GM23338 (cell line): Measurements from ENCODE around the gene PACRGL. TPM values are rescaled to one million over a fixed set of nuclear protein-coding genes. Genes with fewer than 3 reads are reported as not detected.

Experiments
- ATAC-seq: fragments of 200-7000 bp; cut with Tn5 transposase; 3 replicates; pipeline ENCODE4 v1.9.1; 2020
- DNase-seq: peaks from one replicate; pipeline ENCODE4 v3.0.0-alpha.2; 2015; ENCODE audit warnings: low spot score
- H2AFZ ChIP-seq: fragments of 200-600 bp; sonication (generic); 2 replicates; pipeline ENCODE4 v1.8.0; 2016; ENCODE audit warnings: antibody characterized with exemption, mild to moderate bottlenecking, moderate library complexity
- H3F3A ChIP-seq: fragments of 200-600 bp; sonication (generic); replicated peaks from 2 replicates; pipeline ENCODE4 v1.8.0; 2017; ENCODE audit warnings: antibody characterized with exemption, mixed run types, low read depth
- H3K27ac ChIP-seq: fragments of 200-600 bp; sonication (generic); 2 replicates; pipeline ENCODE4 v1.6.1; 2016; ENCODE audit warnings: low read depth
- H3K27me3 ChIP-seq: fragments of 200-600 bp; sonication (generic); 2 replicates; pipeline ENCODE4 v1.8.0; 2016; ENCODE audit warnings: mild to moderate bottlenecking, mixed run types, moderate library complexity; ENCODE audit not compliant: insufficient read depth
- H3K36me3 ChIP-seq: fragments of 200-600 bp; sonication (generic); 2 replicates; pipeline ENCODE4 v1.8.0; 2016; ENCODE audit warnings: mild to moderate bottlenecking; ENCODE audit not compliant: insufficient read depth
- H3K4me1 ChIP-seq: fragments of 200-600 bp; sonication (generic); 2 replicates; pipeline ENCODE4 v1.8.0; 2016; ENCODE audit warnings: mild to moderate bottlenecking, moderate library complexity; ENCODE audit not compliant: insufficient read depth
- H3K4me2 ChIP-seq: fragments of 200-600 bp; sonication (generic); 2 replicates; pipeline ENCODE4 v1.7.1; 2017; ENCODE audit warnings: mixed run types
- H3K4me3 ChIP-seq: fragments of 200-600 bp; sonication (generic); 2 replicates; pipeline ENCODE4 v1.6.1; 2016; ENCODE audit warnings: mixed run types
- H3K79me2 ChIP-seq: fragments of 200-600 bp; sonication (generic); replicated peaks from 2 replicates; pipeline ENCODE4 v1.8.0; 2017; ENCODE audit warnings: mild to moderate bottlenecking; ENCODE audit not compliant: insufficient read depth
- H3K9me2 ChIP-seq: fragments of 200-600 bp; sonication (generic); 2 replicates; pipeline ENCODE4 v1.8.0; 2017; ENCODE audit not compliant: insufficient read depth
- H4K20me1 ChIP-seq: fragments of 200-600 bp; sonication (generic); replicated peaks from 2 replicates; pipeline ENCODE4 v1.8.0; 2017; ENCODE audit warnings: mild to moderate bottlenecking; ENCODE audit not compliant: insufficient read depth
- H3K27ac Mint-ChIP-seq: 2 replicates; pipeline ENCODE4 v1.8.0; 2020; ENCODE audit warnings: inconsistent platforms, mild to moderate bottlenecking, moderate library complexity, mixed read lengths
- H3K27me3 Mint-ChIP-seq: 3 replicates; pipeline ENCODE4 v1.8.0; 2022; ENCODE audit warnings: low read depth, mild to moderate bottlenecking, moderate library complexity, mixed read lengths, inconsistent platforms; ENCODE audit not compliant: insufficient read depth, poor library complexity
- H3K36me3 Mint-ChIP-seq: 3 replicates; pipeline ENCODE4 v1.8.0; 2021; ENCODE audit warnings: low read depth, mild to moderate bottlenecking, inconsistent platforms, moderate library complexity, mixed read lengths
- H3K4me1 Mint-ChIP-seq: 3 replicates; pipeline ENCODE4 v1.8.0; 2020; ENCODE audit warnings: mild to moderate bottlenecking, inconsistent platforms, mixed read lengths
- H3K4me3 Mint-ChIP-seq: 3 replicates; pipeline ENCODE4 v1.8.0; 2021; ENCODE audit warnings: moderate library complexity, mild to moderate bottlenecking, inconsistent platforms, mixed read lengths
- H3K9me3 Mint-ChIP-seq: 3 replicates; pipeline ENCODE4 v1.8.0; 2020; ENCODE audit warnings: moderate library complexity, mild to moderate bottlenecking, inconsistent platforms, mixed read lengths
- CREB1 ChIP-seq: fragments of 250-450 bp; sonication (Bioruptor Pico); IDR thresholded peaks from 2 replicates; pipeline ENCODE4 v1.5.0; 2020; ENCODE audit warnings: low read depth, mild to moderate bottlenecking, moderate library complexity
- CTCF ChIP-seq, 2 experiments: fragments of 200-600 bp in 1 of 2; sonication (generic) in 1 of 2; conservative IDR thresholded peaks; 2 replicates each; pipeline versions ENCODE4 v1.5.1 to v1.6.1; 2016 to 2017; ENCODE audit warnings: antibody characterized with exemption in 2 of 2, low read depth in 2 of 2, mild to moderate bottlenecking in 2 of 2, moderate library complexity in 1 of 2
- ETS1 ChIP-seq: IDR thresholded peaks from 2 replicates; pipeline ENCODE4 v1.6.1; 2016; ENCODE audit warnings: antibody characterized with exemption
- NANOG ChIP-seq: IDR thresholded peaks from 2 replicates; pipeline ENCODE4 v1.6.1; 2016; ENCODE audit warnings: antibody characterized with exemption, borderline replicate concordance
- POLR2AphosphoS5 ChIP-seq: IDR thresholded peaks from 2 replicates; pipeline ENCODE4 v1.6.1; 2016; ENCODE audit warnings: antibody characterized with exemption, low read depth
- REST ChIP-seq: IDR thresholded peaks from one replicate; pipeline ENCODE4 v1.6.1; 2018; ENCODE audit warnings: antibody characterized with exemption; ENCODE audit not compliant: unreplicated experiment
- STAT1 ChIP-seq: IDR thresholded peaks from one replicate; pipeline ENCODE4 v1.6.1; 2016; ENCODE audit warnings: antibody characterized with exemption; ENCODE audit not compliant: unreplicated experiment
- ZNF331 ChIP-seq: fragments of 250-450 bp; sonication (Bioruptor Pico); IDR thresholded peaks from 2 replicates; pipeline ENCODE4 v1.5.0; 2020; ENCODE audit warnings: low read depth, mild to moderate bottlenecking, moderate library complexity
- polyA plus RNA-seq: library from polyadenylated mRNA; unstranded; fragments of >200 nt; fragmentation: Nextera tagmentation; extraction: Ambion mirVana; gene quantifications from 2 replicates; pipeline ENCODE4 v1.2.1, GENCODE V29; 2016
- total RNA-seq: library from RNA; depleted of rRNA; stranded (reverse); fragments of >200 nt; shearing (Covaris generic); gene quantifications from 2 replicates; pipeline ENCODE4 v1.2.3, GENCODE V29; 2014
- TF ChIP-seq, protein P1 (sequence below): fragments of 250-450 bp; sonication (Bioruptor Pico); IDR thresholded peaks from 2 replicates; pipeline ENCODE4 v1.5.0; 2020; ENCODE audit warnings: mild to moderate bottlenecking, moderate library complexity

PACRGL gene
- total and polyA plus RNA-seq, 2 experiments from 2014 or later: 4.8 to 15.8 TPM

DNA sequence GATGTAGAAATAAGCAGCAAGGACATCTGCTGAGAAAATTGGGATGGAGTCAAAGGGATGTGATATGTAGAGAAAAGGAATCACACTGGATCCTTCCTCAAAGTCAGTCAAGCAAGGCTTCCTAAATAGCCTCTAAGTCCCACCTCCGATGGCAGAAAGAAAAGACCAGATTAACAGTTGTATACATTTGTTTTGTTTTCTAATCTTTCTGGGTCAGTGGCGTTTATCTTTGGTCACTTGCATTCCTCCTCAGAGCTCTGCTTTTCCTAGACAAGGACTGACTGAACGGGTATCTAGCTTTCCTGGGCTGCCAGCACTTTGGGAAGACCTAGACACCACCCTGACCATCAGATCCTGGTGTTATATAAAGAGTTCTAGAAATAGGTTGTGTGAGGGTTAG is 23.2 kb downstream of the PACRGL start:
- no peak for DNase-seq
- H3K27ac Mint-ChIP-seq: no peak overlapping the region
- H3K36me3 ChIP-seq: peaks cover 22% of the 10 kb centered on the region

More for the DNA sequence above, 23.2 kb downstream of the PACRGL start:
- ATAC-seq: no peak
- Mint-ChIP-seq H3K27me3 (no peaks in the 10 kb centered on the region), H3K36me3 (peaks cover 80% of the 10 kb centered on the region), H3K4me3 (no peak overlapping the region), H3K4me1 (peaks cover 4% of the 10 kb centered on the region), H3K9me3 (peaks cover 46% of the 10 kb centered on the region)
- Histone ChIP-seq H3K79me2 (peaks cover 3% of the 10 kb centered on the region; the same call in 1 of the 2 replicates), H3F3A (no peaks in the 10 kb centered on the region), H3K4me3 (no peak overlapping the region), H3K9me2 (0 out of 2 replicates have a peak, but pooled peaks cover 2% of the 10 kb centered on the region), H2AFZ (no peak overlapping the region), H3K4me1 (peaks cover 27% of the 10 kb centered on the region), H3K27me3 (no peaks in the 10 kb centered on the region), H4K20me1 (no peaks in the 10 kb centered on the region), H3K4me2 (0 out of 2 replicates have a peak overlapping the region, but pooled peaks have one; percentile 6), H3K27ac (no peak overlapping the region)
- TF ChIP-seq REST (no peak), ZNF331 (CRISPR knock-in tag) (no peak), NANOG (no peak), ETS1 (no peak), STAT1 (no peak), POLR2AphosphoS5 (no peak), CTCF (conservative IDR thresholded peaks at IDR 0.05; ENCODE audit: low read depth in 2 of 2) (no peak), CREB1 (no peak)
- TF ChIP-seq, protein P1, sequence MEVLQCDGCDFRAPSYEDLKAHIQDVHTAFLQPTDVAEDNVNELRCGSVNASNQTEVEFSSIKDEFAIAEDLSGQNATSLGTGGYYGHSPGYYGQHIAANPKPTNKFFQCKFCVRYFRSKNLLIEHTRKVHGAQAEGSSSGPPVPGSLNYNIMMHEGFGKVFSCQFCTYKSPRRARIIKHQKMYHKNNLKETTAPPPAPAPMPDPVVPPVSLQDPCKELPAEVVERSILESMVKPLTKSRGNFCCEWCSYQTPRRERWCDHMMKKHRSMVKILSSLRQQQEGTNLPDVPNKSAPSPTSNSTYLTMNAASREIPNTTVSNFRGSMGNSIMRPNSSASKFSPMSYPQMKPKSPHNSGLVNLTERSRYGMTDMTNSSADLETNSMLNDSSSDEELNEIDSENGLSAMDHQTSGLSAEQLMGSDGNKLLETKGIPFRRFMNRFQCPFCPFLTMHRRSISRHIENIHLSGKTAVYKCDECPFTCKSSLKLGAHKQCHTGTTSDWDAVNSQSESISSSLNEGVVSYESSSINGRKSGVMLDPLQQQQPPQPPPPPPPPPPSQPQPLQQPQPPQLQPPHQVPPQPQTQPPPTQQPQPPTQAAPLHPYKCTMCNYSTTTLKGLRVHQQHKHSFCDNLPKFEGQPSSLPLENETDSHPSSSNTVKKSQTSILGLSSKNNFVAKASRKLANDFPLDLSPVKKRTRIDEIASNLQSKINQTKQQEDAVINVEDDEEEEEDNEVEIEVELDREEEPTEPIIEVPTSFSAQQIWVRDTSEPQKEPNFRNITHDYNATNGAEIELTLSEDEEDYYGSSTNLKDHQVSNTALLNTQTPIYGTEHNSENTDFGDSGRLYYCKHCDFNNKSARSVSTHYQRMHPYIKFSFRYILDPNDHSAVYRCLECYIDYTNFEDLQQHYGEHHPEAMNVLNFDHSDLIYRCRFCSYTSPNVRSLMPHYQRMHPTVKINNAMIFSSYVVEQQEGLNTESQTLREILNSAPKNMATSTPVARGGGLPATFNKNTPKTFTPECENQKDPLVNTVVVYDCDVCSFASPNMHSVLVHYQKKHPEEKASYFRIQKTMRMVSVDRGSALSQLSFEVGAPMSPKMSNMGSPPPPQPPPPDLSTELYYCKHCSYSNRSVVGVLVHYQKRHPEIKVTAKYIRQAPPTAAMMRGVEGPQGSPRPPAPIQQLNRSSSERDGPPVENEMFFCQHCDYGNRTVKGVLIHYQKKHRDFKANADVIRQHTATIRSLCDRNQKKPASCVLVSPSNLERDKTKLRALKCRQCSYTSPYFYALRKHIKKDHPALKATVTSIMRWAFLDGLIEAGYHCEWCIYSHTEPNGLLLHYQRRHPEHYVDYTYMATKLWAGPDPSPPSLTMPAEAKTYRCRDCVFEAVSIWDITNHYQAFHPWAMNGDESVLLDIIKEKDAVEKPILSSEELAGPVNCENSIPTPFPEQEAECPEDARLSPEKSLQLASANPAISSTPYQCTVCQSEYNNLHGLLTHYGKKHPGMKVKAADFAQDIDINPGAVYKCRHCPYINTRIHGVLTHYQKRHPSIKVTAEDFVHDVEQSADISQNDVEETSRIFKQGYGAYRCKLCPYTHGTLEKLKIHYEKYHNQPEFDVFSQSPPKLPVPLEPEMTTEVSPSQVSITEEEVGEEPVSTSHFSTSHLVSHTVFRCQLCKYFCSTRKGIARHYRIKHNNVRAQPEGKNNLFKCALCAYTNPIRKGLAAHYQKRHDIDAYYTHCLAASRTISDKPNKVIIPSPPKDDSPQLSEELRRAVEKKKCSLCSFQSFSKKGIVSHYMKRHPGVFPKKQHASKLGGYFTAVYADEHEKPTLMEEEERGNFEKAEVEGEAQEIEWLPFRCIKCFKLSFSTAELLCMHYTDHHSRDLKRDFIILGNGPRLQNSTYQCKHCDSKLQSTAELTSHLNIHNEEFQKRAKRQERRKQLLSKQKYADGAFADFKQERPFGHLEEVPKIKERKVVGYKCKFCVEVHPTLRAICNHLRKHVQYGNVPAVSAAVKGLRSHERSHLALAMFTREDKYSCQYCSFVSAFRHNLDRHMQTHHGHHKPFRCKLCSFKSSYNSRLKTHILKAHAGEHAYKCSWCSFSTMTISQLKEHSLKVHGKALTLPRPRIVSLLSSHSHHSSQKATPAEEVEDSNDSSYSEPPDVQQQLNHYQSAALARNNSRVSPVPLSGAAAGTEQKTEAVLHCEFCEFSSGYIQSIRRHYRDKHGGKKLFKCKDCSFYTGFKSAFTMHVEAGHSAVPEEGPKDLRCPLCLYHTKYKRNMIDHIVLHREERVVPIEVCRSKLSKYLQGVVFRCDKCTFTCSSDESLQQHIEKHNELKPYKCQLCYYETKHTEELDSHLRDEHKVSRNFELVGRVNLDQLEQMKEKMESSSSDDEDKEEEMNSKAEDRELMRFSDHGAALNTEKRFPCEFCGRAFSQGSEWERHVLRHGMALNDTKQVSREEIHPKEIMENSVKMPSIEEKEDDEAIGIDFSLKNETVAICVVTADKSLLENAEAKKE (CRISPR knock-in tag): no peak
